22Rv1 (cell line): ENCODE results near the gene TMEM255B.

Source experiments
- H3K27ac ChIP-seq: fragments of 450-650 bp; 2 replicates; pipeline ENCODE4 v1.5.1; 2017
- CTCF ChIP-seq: fragments of 450-650 bp; IDR thresholded peaks from 2 replicates; pipeline ENCODE4 v1.5.1; 2017; ENCODE audit warnings: mild to moderate bottlenecking
- ZFX ChIP-seq: fragments of 450-650 bp; IDR thresholded peaks from 2 replicates; pipeline ENCODE4 v1.6.1; 2017; ENCODE audit warnings: antibody characterized with exemption, borderline replicate concordance

Gene TMEM255B

GRCh38 chr13:113834496-113835200 lies 75.6 kb downstream of the TMEM255B start:
- H3K27ac ChIP-seq: no peak overlapping the region
- TF ChIP-seq ZFX (no peak), CTCF (no peak)

GRCh38 chr13:113835461-113836270 lies 76.6 kb downstream of the TMEM255B start:
- TF ChIP-seq ZFX (no peak), CTCF (no peak)
- no peak overlapping the region for H3K27ac ChIP-seq

GRCh38 chr13:113836768-113837559 lies 77.9 kb downstream of the TMEM255B start:
- peak overlapping the region; percentile 54 for H3K27ac ChIP-seq

GRCh38 chr13:113837560-113838355 lies 78.7 kb downstream of the TMEM255B start:
- TF ChIP-seq CTCF: no peak
- no peak for TF ChIP-seq ZFX
- H3K27ac ChIP-seq: peak overlapping the region; percentile 54

More at GRCh38 chr13:113836768-113837559, 77.9 kb downstream of the TMEM255B start:
- no peak for TF ChIP-seq CTCF
- no peak for TF ChIP-seq ZFX

GRCh38 chr13:113838711-113839201 lies 79.7 kb downstream of the TMEM255B start:
- no peak for TF ChIP-seq ZFX
- no peak for TF ChIP-seq CTCF
- H3K27ac ChIP-seq: no peak overlapping the region

GRCh38 chr13:113839536-113840204 lies 80.6 kb downstream of the TMEM255B start:
- no peak for TF ChIP-seq CTCF
- no peak for TF ChIP-seq ZFX
- H3K27ac ChIP-seq: no peak overlapping the region
